DOHH2 (cell line): ENCODE results near the gene RAD51B.

ENCODE experiments used
- CTCF ChIP-seq: fragments of 200-600 bp; sonication (generic); IDR thresholded peaks from one replicate; pipeline ENCODE4 v1.5.1; 2014; ENCODE audit warnings: antibody characterized with exemption, mild to moderate bottlenecking, low read depth, low read length; ENCODE audit not compliant: poor library complexity, severe bottlenecking
- EZH2phosphoT487 ChIP-seq: fragments of 200-600 bp; sonication (generic); IDR thresholded peaks from 2 replicates; pipeline ENCODE4 v1.6.1; 2017; ENCODE audit warnings: borderline replicate concordance, mild to moderate bottlenecking, antibody characterized with exemption, low read length, moderate library complexity, mixed read lengths

- TF ChIP-seq CTCF (no peak), EZH2phosphoT487 (no peak)
These were observed 699.4 kb downstream of the RAD51B start for GRCh38 chr14:68518761-68519670.
